Activated CD8-positive, alpha-beta T cell treated with anti-CD3 and anti-CD28 coated beads, Interleukin-2, amount 10 ng/mL, durations not matched to agents 7 days and 5 days (primary cell): ENCODE results near the gene PCDHB10. TPM values are rescaled to one million over a fixed set of nuclear protein-coding genes. Genes with fewer than 3 reads are reported as not detected.
"Not testable (repeated sequence)": the region's sequence is repeated elsewhere in the genome, so short reads cannot be mapped to it uniquely, and the experiment has no call there.

Experiments
- ATAC-seq: fragments of 150-1000 bp; cut with Tn5 transposase; one replicate; pipeline ENCODE4 v1.10.0; 2021; ENCODE audit warnings: moderate library complexity
- CTCF ChIA-PET: fragments of 350-600 bp; sonication (Branson Sonifier 250); formaldehyde crosslinking; loops from one replicate; lab custom pipeline; 2021; ENCODE audit warnings: antibody characterized with exemption; lab: Charles Lee
- POLR2A ChIA-PET: fragments of 350-600 bp; sonication (Branson Sonifier 250); formaldehyde crosslinking; loops from one replicate; lab custom pipeline; 2021; ENCODE audit warnings: antibody characterized with exemption; lab: Charles Lee
- DNase-seq: peaks from one replicate; pipeline ENCODE4 v3.0.0-alpha.2; 2020
- H3K27ac Mint-ChIP-seq: one replicate; pipeline ENCODE4 v1.8.0; 2021; ENCODE audit warnings: mild to moderate bottlenecking, mixed read lengths
- H3K27me3 Mint-ChIP-seq: one replicate; pipeline ENCODE4 v1.8.0; 2021; ENCODE audit warnings: low read depth, mixed read lengths
- H3K36me3 Mint-ChIP-seq: one replicate; pipeline ENCODE4 v1.8.0; 2021; ENCODE audit warnings: low read depth, mixed read lengths
- H3K4me1 Mint-ChIP-seq: one replicate; pipeline ENCODE4 v1.8.0; 2021; ENCODE audit warnings: low read depth, mixed read lengths
- H3K4me3 Mint-ChIP-seq: one replicate; pipeline ENCODE4 v1.8.0; 2021; ENCODE audit warnings: mild to moderate bottlenecking, mixed read lengths
- H3K9me3 Mint-ChIP-seq: one replicate; pipeline ENCODE4 v1.8.0; 2022; ENCODE audit warnings: mixed read lengths; ENCODE audit not compliant: insufficient read depth
- total RNA-seq, 2 experiments: library from RNA; stranded (reverse); gene quantifications; one replicate each; pipeline ENCODE4 v1.2.3, GENCODE V29; 2021

The PCDHB10 gene
- total RNA-seq, 2 experiments from 2014 or later, result not detected

DNA sequence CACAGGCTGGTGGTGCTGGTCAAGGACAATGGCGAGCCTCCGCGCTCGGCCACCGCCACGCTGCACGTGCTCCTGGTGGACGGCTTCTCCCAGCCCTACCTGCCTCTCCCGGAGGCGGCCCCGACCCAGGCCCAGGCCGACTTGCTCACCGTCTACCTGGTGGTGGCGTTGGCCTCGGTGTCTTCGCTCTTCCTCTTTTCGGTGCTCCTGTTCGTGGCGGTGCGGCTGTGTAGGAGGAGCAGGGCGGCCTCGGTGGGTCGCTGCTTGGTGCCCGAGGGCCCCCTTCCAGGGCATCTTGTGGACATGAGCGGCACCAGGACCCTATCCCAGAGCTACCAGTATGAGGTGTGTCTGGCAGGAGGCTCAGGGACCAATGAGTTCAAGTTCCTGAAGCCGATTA, 23.9 kb downstream of the PCDHB10 start:
- POLR2A ChIA-PET, H3K27ac Mint-ChIP-seq, H3K4me1 Mint-ChIP-seq, H3K4me3 Mint-ChIP-seq, ATAC-seq, CTCF ChIA-PET, H3K36me3 Mint-ChIP-seq, DNase-seq: not testable (repeated sequence)
- peaks cover 19% of the 10 kb centered on the region for H3K9me3 Mint-ChIP-seq
- peaks cover 18% of the 10 kb centered on the region for H3K27me3 Mint-ChIP-seq

GRCh38 chr5:141223112-141223783, 31.1 kb downstream of the PCDHB10 start, which contains the start of gene PCDHB14:
Gene PCDHB14, plus strand, starts transcription at chr5:141223343. Its CDS starts 163 bp downstream, at chr5:141223506.
- Mint-ChIP-seq H3K9me3 (peaks cover 14% of the 10 kb centered on the region), H3K4me3 (no peak within 1 kb of the TSS), H3K4me1 (no peaks in the 10 kb centered on the region), H3K36me3 (no peaks in the 10 kb centered on the region), H3K27ac (no peak within 1 kb of the TSS), H3K27me3 (peaks cover 5% of the 10 kb centered on the region)
- POLR2A ChIA-PET, result no interaction called here
- ATAC-seq (no peak), DNase-seq (no peak)
- CTCF ChIA-PET, result interaction anchor here (0.8 to 1.7 kb wide), 9 partner anchors 36 to 345 kb away, joined by 3 to 6 read pairs (median 4); partner anchors contain the start of genes PCDHB9, PCDHGA11, PCDHGB1 and TAF7

DNA sequence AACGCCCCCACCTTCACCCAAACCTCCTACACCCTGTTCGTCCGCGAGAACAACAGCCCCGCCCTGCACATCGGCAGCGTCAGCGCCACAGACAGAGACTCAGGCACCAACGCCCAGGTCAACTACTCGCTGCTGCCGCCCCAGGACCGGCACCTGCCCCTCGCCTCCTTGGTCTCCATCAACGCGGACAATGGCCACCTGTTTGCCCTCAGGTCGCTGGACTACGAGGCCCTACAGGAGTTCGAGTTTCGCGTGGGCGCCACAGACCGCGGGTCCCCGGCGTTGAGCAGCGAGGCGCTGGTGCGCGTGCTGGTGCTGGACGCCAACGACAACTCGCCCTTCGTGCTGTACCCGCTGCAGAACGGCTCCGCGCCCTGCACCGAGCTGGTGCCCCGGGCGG, 32.7 kb downstream of the PCDHB10 start:
- CTCF ChIA-PET, DNase-seq, H3K4me3 Mint-ChIP-seq, H3K4me1 Mint-ChIP-seq, H3K27ac Mint-ChIP-seq, H3K27me3 Mint-ChIP-seq, POLR2A ChIA-PET, ATAC-seq, H3K36me3 Mint-ChIP-seq, H3K9me3 Mint-ChIP-seq: not testable (repeated sequence)

GRCh38 chr5:141225421-141225820, 33.3 kb downstream of the PCDHB10 start:
- H3K9me3 Mint-ChIP-seq, ATAC-seq, H3K4me3 Mint-ChIP-seq, DNase-seq, H3K27ac Mint-ChIP-seq, H3K36me3 Mint-ChIP-seq, H3K4me1 Mint-ChIP-seq, H3K27me3 Mint-ChIP-seq: not testable (repeated sequence)
- POLR2A ChIA-PET, result interaction anchor here (0.6 kb wide), 1 partner anchor 255 kb away, joined by 5 read pairs; no protein-coding TSS in a partner anchor
- CTCF ChIA-PET, result interaction anchor here (1.0 kb wide), 1 partner anchor 9 kb away, joined by 3 read pairs; no protein-coding TSS in a partner anchor

DNA sequence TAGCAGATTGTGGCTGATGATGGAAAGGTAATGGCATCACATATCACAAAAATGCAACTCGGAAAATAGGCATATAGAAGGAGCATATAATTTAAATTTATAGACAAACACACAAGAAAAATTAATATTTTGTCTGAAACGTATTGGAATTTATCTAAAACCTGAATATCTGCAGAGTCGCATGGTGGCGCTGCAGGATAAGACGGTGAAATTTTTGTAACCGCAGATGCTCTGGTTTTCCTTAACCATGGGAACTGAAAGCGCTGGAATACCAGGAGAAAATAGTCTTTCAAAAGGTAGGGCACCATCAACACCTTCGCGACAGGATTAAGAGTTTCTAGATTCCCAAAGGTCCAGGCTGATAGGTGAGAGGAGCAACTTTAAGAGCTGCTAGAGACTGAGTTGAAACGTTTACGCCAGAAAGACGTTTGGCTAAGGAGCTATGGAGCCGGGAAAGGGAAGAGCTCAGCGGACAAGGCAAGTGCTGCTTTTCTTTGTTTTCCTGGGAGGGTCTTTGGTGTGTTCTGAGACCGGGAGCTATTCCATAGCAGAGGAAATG, 42.0 kb downstream of the PCDHB10 start:
- Mint-ChIP-seq H3K4me3 (no peak overlapping the region), H3K36me3 (peaks cover 6% of the 10 kb centered on the region), H3K27me3 (peaks cover 7% of the 10 kb centered on the region), H3K9me3 (peaks cover 34% of the 10 kb centered on the region), H3K4me1 (no peaks in the 10 kb centered on the region), H3K27ac (no peak overlapping the region)
- CTCF ChIA-PET, result interaction anchor here (1.0 to 1.2 kb wide), 3 partner anchors 8 to 324 kb away, joined by 3 to 4 read pairs (median 3); partner anchors contain the start of gene PCDHB11
- no peak for ATAC-seq
- POLR2A ChIA-PET, result no interaction called here
- no peak for DNase-seq

GRCh38 chr5:141235922-141236321, 43.8 kb downstream of the PCDHB10 start:
- peaks cover 11% of the 10 kb centered on the region for H3K27me3 Mint-ChIP-seq
- H3K27ac Mint-ChIP-seq, DNase-seq, CTCF ChIA-PET, ATAC-seq, H3K36me3 Mint-ChIP-seq, H3K4me3 Mint-ChIP-seq, H3K4me1 Mint-ChIP-seq: not testable (repeated sequence)
- POLR2A ChIA-PET, result interaction anchor here (0.6 kb wide), 1 partner anchor 352 kb away, joined by 3 read pairs; no protein-coding TSS in a partner anchor
- H3K9me3 Mint-ChIP-seq, result peaks cover 46% of the 10 kb centered on the region

DNA sequence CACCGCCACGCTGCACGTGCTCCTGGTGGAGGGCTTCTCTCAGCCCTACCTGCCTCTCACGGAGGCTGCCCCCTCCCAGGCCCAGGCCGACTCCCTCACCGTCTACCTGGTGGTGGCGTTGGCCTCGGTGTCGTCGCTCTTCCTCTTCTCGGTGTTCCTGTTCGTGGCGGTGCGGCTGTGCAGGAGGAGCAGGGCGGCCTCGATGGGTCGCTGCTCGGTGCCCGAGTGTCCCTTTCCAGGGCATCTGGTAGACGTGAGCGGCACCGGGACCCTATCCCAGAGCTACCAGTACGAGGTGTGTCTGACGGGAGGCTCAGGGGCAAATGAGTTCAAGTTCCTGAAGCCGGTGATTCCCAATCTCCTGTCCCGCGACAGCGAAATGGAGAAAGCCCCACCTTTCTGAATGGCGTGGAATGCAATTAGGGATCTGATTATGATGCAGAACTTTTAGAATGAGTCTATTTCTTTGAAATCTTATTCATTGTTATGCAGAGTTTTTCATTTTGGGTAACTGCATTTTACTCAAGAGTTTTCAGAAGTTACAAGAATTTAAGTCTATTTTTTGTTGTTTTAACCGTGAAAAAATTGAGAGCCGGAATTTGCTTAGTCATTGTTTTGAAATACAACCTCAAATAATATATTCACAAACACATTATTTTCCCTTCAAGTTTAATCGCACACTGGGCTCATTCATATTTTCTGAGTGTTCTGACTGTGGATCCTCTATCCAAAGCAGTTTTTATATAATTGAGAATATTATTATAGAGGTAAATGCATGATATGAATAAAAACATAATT, 44.6 kb downstream of the PCDHB10 start:
- no peaks in the 10 kb centered on the region for H3K4me1 Mint-ChIP-seq
- POLR2A ChIA-PET, result interaction anchor here (0.6 kb wide), 1 partner anchor 351 kb away, joined by 3 read pairs; no protein-coding TSS in a partner anchor
- peaks cover 13% of the 10 kb centered on the region for H3K27me3 Mint-ChIP-seq
- peak overlapping the region; percentile 50 for H3K27ac Mint-ChIP-seq
- H3K4me3 Mint-ChIP-seq, result no peak overlapping the region
- peaks cover 10% of the 10 kb centered on the region for H3K36me3 Mint-ChIP-seq
- CTCF ChIA-PET, result no interaction called here
- DNase-seq (no peak), ATAC-seq (no peak)
- H3K9me3 Mint-ChIP-seq, result peaks cover 45% of the 10 kb centered on the region

DNA sequence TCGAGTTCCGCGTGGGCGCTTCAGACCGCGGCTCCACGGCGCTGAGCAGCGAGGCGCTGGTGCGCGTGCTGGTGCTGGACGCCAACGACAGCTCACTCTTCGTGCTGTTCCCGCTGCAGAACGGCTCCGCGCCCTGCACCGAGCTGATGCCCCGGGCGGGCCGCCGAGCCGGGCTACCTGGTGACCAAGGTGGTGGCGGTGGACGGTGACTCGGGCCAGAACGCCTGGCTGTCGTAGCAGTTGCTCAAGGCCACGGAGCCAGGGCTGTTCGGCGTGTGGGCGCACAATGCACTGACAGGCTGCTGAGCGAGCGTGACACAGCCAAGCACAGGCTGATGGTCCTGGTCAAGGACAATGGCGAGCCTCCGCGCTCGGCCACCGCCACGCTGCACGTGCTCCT, 49.3 kb downstream of the PCDHB10 start:
- H3K27me3 Mint-ChIP-seq, result peaks cover 10% of the 10 kb centered on the region
- H3K27ac Mint-ChIP-seq, result no peak overlapping the region
- POLR2A ChIA-PET, result no interaction called here
- peaks cover 6% of the 10 kb centered on the region for H3K36me3 Mint-ChIP-seq
- DNase-seq (no peak), ATAC-seq (no peak)
- CTCF ChIA-PET, result no interaction called here
- H3K4me3 Mint-ChIP-seq, result no peak overlapping the region
- H3K9me3 Mint-ChIP-seq, result peaks cover 61% of the 10 kb centered on the region
- H3K4me1 Mint-ChIP-seq, result no peaks in the 10 kb centered on the region

Other genes starting within 250 kb of the PCDHB10 start
- gene PCDHAC2, start 225.9 kb upstream of the PCDHB10 start, total RNA-seq, result not detected
- not detected for gene PCDHB1, start 141.0 kb upstream of the PCDHB10 start, total RNA-seq
- gene PCDHB2, start 97.7 kb upstream of the PCDHB10 start, total RNA-seq, result not detected
- gene PCDHB3, start 91.9 kb upstream of the PCDHB10 start, total RNA-seq, result not detected
- gene PCDHB4, start 70.5 kb upstream of the PCDHB10 start, total RNA-seq, result not detected
- not detected for gene PCDHB5, start 57.1 kb upstream of the PCDHB10 start, total RNA-seq
- gene PCDHB6, start 42.3 kb upstream of the PCDHB10 start, total RNA-seq, result not detected
- not detected for gene PCDHB7, start 19.7 kb upstream of the PCDHB10 start, total RNA-seq
- not detected for gene PCDHB8, start 14.6 kb upstream of the PCDHB10 start, total RNA-seq
- gene PCDHB16, start 10.0 kb upstream of the PCDHB10 start, total RNA-seq, result not detected
- not detected for gene PCDHB9, start 5.2 kb upstream of the PCDHB10 start, total RNA-seq
- gene PCDHB11, start 7.3 kb downstream of the PCDHB10 start, total RNA-seq, result not detected
- gene PCDHB12, start 16.4 kb downstream of the PCDHB10 start, total RNA-seq, result not detected
- not detected for gene PCDHB13, start 21.6 kb downstream of the PCDHB10 start, total RNA-seq
- not detected for gene PCDHB14, start 31.0 kb downstream of the PCDHB10 start, total RNA-seq
- not detected for gene PCDHB15, start 53.0 kb downstream of the PCDHB10 start, total RNA-seq
- under 1 TPM; 0.39 to 0.84 TPM for gene SLC25A2, start 111.7 kb downstream of the PCDHB10 start, total RNA-seq
- 10 to 100 TPM; 65.5 to 67.0 TPM for gene TAF7, start 128.4 kb downstream of the PCDHB10 start, total RNA-seq
- gene PCDHGA1, start 138.2 kb downstream of the PCDHB10 start, total RNA-seq, result not detected
- gene PCDHGA2, start 146.4 kb downstream of the PCDHB10 start, total RNA-seq, result not detected
- not detected for gene PCDHGA3, start 151.5 kb downstream of the PCDHB10 start, total RNA-seq
- gene PCDHGB1, start 157.7 kb downstream of the PCDHB10 start, total RNA-seq, result not detected
- under 1 TPM in 1 of 2 experiments, not detected in 1; 0.10 TPM for gene PCDHGA4, start 162.7 kb downstream of the PCDHB10 start, total RNA-seq
- under 1 TPM; 0.13 TPM for gene PCDHGB2, start 167.6 kb downstream of the PCDHB10 start, total RNA-seq
- gene PCDHGA5, start 171.8 kb downstream of the PCDHB10 start, total RNA-seq, result under 1 TPM; 0.05 to 0.11 TPM
- gene PCDHGB3, start 177.9 kb downstream of the PCDHB10 start, total RNA-seq, result under 1 TPM; 0.16 to 0.26 TPM
- under 1 TPM; 0.08 to 0.11 TPM for gene PCDHGA6, start 181.5 kb downstream of the PCDHB10 start, total RNA-seq
- not detected for gene PCDHGA7, start 190.4 kb downstream of the PCDHB10 start, total RNA-seq
- not detected for gene PCDHGB4, start 195.3 kb downstream of the PCDHB10 start, total RNA-seq
- gene PCDHGA8, start 200.3 kb downstream of the PCDHB10 start, total RNA-seq, result not detected
- gene PCDHGB5, start 205.6 kb downstream of the PCDHB10 start, total RNA-seq, result under 1 TPM in 1 of 2 experiments, not detected in 1; 0.16 TPM
- under 1 TPM in 1 of 2 experiments, not detected in 1; 0.08 TPM for gene PCDHGA9, start 210.4 kb downstream of the PCDHB10 start, total RNA-seq
- gene PCDHGB6, start 215.7 kb downstream of the PCDHB10 start, total RNA-seq, result not detected
- gene PCDHGA10, start 220.6 kb downstream of the PCDHB10 start, total RNA-seq, result not detected
- gene PCDHGB7, start 225.3 kb downstream of the PCDHB10 start, total RNA-seq, result not detected
- under 1 TPM in 1 of 2 experiments, not detected in 1; 0.05 TPM for gene PCDHGA11, start 228.7 kb downstream of the PCDHB10 start, total RNA-seq
- gene PCDHGA12, start 238.2 kb downstream of the PCDHB10 start, total RNA-seq, result not detected